Muscle layer of duodenum (tissue), 2 donors: Measurements from ENCODE around the gene PHYKPL.
"Not testable (repeated sequence)": the region's sequence is repeated elsewhere in the genome, so short reads cannot be mapped to it uniquely, and the experiment has no call there.

Experiments
- H3K27ac ChIP-seq: one replicate; pipeline ENCODE4 v1.7.0; 2013; ENCODE audit warnings: mild to moderate bottlenecking, low read length
- H3K27me3 ChIP-seq: one replicate; pipeline ENCODE4 v1.7.0; 2013; ENCODE audit warnings: low read depth, mild to moderate bottlenecking, control low read depth, low read length
- H3K36me3 ChIP-seq, 2 donors: one replicate each; pipeline ENCODE4 v1.7.0; 2013; ENCODE audit warnings: low read length in 2 of 2, control low read depth in 1 of 2, mild to moderate bottlenecking in 1 of 2; ENCODE audit not compliant: insufficient read depth in 2 of 2, control insufficient read depth in 1 of 2
- H3K4me1 ChIP-seq, 2 donors: one replicate each; pipeline ENCODE4 v1.7.0; 2013; ENCODE audit warnings: low read length in 2 of 2, mild to moderate bottlenecking in 2 of 2, control low read depth in 1 of 2, moderate library complexity in 1 of 2; ENCODE audit not compliant: insufficient read depth in 2 of 2, control insufficient read depth in 1 of 2
- H3K4me3 ChIP-seq, 2 donors: one replicate each; pipeline ENCODE4 v1.7.0; 2013; ENCODE audit warnings: low read length in 2 of 2, low read depth in 1 of 2, mild to moderate bottlenecking in 1 of 2
- H3K9me3 ChIP-seq, 2 donors: one replicate each; pipeline ENCODE4 v1.7.0; 2013; ENCODE audit warnings: low read length in 2 of 2, control low read depth in 1 of 2, mild to moderate bottlenecking in 1 of 2; ENCODE audit not compliant: control insufficient read depth in 1 of 2
- donor health status: healthy.

The PHYKPL gene

DNA sequence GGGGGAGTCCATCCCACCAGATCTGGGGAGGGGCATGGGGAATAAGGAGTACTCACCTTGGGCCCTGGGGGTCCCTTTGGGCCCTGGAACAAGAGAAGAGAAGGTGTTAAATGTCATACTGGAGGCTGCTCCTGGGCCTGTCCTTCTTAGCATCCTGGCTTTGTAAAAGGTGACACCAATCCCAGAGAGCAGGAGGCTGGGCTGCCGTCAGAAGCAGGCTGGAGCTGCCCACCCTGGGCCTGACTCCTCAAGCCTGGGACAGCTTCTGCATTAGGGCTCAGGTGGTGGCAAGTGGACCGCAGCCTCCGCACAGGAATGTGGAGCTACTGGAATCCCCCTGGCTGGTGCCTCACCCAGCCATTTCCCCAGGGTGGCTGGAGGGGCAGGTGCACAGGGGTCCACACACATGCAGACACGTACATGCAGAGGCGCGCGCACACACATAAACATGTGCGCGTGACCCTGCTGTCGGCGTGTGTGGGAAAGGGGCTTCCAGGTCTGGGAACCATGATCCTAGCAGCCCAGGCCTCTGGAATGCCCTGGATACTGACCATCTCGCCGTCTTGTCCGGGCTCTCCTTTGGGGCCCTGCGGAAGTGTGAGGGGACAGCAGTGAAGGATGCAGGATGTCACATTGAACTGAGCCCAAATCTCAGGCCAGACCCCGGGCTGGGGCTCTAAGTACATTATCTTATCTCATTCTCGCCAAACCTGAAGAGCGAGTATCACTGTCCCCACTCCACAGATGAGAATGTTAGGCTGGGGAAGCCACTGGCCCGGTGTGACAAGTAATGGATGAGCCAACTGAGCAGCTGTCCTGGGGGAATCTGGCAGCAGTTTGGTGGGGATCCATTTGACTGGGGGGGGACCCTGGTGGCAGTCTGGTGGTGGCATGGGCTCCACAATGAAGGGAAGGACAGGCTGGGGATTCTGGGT lies 29.3 kb upstream of the PHYKPL start:
- no peaks in the 10 kb centered on the region for H3K27me3 ChIP-seq
- no peaks in the 10 kb centered on the region for H3K4me1 ChIP-seq
- no peaks in the 10 kb centered on the region for H3K9me3 ChIP-seq
- H3K27ac ChIP-seq: no peak overlapping the region
- H3K36me3 ChIP-seq: no peaks in the 10 kb centered on the region
- no peak overlapping the region for H3K4me3 ChIP-seq

DNA sequence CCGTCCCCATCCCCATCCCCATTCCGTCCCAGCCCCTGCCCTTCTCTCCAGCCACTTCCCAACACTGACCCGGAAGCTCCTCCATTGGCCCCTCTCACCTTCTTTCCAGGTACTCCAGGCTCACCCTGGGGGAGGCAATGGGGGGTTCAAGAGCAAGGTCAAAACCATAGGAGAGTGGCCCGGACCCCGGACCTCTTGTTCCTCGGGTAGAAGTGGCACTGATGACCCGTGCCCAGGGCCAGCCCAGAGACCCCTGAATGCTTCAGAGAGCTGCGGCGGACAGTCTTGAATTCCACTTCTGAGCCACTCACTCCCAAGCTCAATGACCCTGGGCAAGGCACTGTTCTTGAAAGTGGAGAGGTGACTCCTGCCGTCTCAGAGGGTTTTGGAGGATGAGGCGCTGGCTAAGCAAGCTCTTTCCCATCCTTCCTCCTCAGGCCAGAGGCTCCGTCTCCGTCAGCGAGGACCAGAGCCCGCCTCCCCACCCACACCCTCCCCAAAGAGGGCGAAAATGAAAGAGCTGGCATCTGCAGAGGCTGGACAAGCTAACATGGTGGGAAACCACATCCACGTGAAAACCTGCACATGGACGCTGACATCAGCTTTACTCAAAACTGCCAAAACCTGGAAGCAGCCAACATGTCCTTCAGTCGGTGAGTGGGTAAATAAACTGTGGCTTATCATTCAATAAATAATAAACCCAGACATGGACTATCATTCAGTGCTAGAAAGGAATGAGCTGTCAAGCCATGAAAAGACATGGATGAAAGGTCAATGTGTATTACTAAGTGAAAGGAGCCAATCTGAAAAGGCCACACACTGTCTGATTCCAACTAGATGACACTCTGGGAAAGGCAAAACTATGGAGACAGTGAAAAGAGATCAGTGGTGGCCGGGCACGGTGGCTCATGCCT lies 27.3 kb upstream of the PHYKPL start:
- no peak overlapping the region for H3K4me3 ChIP-seq
- H3K27ac ChIP-seq: no peak overlapping the region
- no peaks in the 10 kb centered on the region for H3K4me1 ChIP-seq
- H3K36me3 ChIP-seq: no peaks in the 10 kb centered on the region
- no peaks in the 10 kb centered on the region for H3K27me3 ChIP-seq
- H3K9me3 ChIP-seq: no peaks in the 10 kb centered on the region

DNA sequence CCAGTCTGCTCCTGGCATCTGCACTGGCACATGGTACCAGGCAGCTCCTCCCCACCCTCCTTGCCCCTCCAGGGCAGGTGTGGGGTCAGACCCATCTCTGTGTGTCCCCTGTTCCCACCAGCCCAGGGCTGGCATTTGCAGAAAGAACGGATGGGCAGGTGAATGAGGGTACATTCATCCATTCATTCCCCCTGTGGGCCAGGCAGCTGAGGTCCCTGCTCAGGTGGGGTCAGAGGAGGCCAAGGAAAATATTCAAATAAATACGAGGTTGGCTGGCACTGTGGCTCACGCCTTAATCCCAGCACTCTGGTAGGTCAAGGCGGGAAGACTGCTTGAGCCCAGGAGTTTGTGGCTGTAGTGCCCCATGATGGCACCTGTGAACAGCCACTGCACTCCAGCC lies 25.0 kb upstream of the PHYKPL start:
- Histone ChIP-seq H3K27me3 (no peaks in the 10 kb centered on the region), H3K9me3 (no peaks in the 10 kb centered on the region), H3K4me3 (no peak overlapping the region), H3K27ac (no peak overlapping the region), H3K4me1 (no peaks in the 10 kb centered on the region), H3K36me3 (no peaks in the 10 kb centered on the region)

DNA sequence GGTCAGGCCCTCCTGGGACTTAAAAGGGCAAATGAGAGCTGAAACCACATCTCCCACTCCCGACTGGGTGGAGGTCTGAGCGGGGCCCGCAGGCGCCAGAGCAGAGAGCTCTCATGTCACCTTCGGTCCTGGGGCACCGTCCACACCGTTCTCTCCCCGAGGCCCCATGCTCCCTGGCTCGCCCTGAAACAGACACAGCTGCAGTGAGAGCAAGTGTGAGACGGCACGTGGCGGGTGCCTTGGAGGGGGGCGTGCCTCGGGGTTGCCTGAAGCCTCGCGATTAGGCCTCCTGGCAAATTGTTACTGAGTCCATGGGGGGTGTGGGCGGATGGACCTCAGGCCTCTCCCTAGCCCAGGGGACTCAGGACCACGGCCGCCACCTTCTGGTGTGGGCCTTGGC lies 24.1 kb upstream of the PHYKPL start:
- Histone ChIP-seq H3K9me3 (no peaks in the 10 kb centered on the region), H3K4me3 (no peak overlapping the region)

DNA sequence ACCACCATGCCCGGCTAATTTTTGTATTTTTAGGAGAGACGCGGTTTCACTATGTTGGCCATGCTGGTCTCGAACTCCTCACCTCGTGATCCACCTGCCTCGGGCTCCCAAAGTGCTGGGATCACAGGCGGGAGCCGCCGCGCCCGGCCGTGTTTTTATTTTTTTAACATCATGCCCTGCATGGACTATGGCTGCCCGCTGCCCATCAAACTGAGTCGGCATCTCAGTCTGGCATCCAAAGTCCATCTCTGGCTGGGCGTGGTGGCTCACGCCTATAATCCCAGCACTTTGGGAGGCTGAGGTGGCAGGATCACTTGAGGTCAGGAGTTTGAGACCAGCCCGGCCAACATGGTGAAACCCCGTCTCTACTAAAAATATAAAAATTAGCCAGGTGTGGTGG lies 21.0 kb upstream of the PHYKPL start:
- not testable (repeated sequence) for H3K27ac ChIP-seq, H3K9me3 ChIP-seq, H3K4me3 ChIP-seq, H3K4me1 ChIP-seq, H3K27me3 ChIP-seq, H3K36me3 ChIP-seq

More for the DNA sequence above, 24.1 kb upstream of the PHYKPL start:
- Histone ChIP-seq H3K36me3 (no peaks in the 10 kb centered on the region), H3K27me3 (no peaks in the 10 kb centered on the region), H3K27ac (no peak overlapping the region), H3K4me1 (no peaks in the 10 kb centered on the region)

DNA sequence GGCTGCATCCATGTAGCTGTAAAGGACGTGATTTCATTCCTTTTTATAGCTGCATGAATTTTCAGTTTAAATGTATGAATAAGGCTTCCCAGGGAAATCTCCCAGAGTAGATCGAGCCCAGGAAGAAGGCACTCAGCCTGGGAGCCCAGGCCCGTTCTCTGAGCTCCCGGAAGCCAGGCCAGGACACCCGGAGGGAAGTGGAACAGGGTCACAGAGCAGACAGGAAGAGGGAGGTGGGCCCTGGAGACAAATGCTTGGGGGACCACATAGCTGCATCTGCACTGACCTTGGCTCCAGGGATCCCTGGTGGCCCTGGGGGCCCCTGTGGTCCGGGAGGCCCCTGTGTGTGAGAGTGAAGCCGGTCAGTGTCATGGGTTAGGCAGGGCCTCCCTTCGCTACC lies 19.7 kb upstream of the PHYKPL start:
- H3K4me3 ChIP-seq: no peak overlapping the region
- H3K9me3 ChIP-seq: no peaks in the 10 kb centered on the region
- no peaks in the 10 kb centered on the region for H3K36me3 ChIP-seq
- H3K27me3 ChIP-seq: no peaks in the 10 kb centered on the region
- H3K4me1 ChIP-seq: no peaks in the 10 kb centered on the region
- no peak overlapping the region for H3K27ac ChIP-seq

DNA sequence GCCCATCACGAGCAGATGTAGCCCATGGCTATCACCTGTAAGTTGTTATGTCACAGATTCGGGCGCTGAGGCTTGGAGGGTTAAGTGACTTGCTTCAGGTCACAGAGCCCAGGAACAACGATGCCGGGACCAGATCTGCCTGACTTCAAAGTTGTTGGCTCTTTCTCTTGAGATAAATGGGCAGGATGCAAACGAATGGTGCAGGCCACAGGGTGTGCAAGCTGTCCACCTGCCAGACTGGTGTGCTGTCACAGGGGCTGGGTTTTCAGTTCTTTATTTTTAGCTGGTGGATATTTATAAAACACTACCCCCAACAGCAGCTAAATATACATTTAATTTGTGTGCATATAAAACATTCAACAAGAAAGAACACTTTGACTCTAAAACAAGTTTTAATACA lies 17.7 kb upstream of the PHYKPL start:
- H3K4me1 ChIP-seq: no peaks in the 10 kb centered on the region
- no peaks in the 10 kb centered on the region for H3K9me3 ChIP-seq
- no peaks in the 10 kb centered on the region for H3K27me3 ChIP-seq
- H3K36me3 ChIP-seq: no peaks in the 10 kb centered on the region
- H3K4me3 ChIP-seq: no peak overlapping the region
- no peak overlapping the region for H3K27ac ChIP-seq

DNA sequence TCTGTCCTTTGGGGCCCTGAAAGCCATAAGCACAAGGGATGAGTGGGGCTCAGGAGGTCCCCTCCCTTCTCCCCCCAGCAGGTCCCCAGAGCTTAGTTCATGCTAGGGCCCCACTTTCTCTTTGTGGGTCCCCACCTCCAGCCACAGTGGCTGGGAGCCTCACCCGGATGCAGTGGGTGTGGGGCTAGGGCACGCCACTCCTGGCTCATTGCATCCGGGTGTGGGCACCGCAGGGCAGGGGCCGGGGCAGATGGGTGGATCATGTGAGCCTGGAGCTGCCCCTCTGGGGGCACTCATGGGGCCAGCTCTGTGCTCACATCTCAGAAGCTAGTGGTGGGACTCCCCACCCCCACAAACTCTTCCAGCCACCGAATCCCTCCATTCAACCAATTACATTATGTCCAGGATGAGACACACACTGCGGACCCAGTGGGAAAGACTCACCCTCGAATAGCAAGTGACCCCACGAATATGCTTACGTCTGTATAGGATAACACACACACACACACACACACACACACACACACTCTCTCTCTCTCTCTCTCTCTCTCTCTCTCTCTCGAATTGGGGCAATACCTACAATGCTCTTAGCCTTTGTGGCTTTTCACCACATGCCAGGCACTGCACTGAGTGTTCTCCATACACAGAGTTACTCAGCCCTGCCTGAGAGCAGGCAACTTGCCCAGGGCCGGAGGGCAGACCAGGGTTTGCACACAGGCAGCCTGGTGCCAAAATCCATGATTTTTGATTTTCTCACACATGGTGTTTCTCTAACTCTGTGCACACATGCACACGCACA lies 16.8 kb upstream of the PHYKPL start:
- no peak overlapping the region for H3K27ac ChIP-seq
- H3K36me3 ChIP-seq: no peaks in the 10 kb centered on the region
- no peaks in the 10 kb centered on the region for H3K9me3 ChIP-seq
- no peaks in the 10 kb centered on the region for H3K4me1 ChIP-seq
- H3K4me3 ChIP-seq: no peak overlapping the region
- no peaks in the 10 kb centered on the region for H3K27me3 ChIP-seq

DNA sequence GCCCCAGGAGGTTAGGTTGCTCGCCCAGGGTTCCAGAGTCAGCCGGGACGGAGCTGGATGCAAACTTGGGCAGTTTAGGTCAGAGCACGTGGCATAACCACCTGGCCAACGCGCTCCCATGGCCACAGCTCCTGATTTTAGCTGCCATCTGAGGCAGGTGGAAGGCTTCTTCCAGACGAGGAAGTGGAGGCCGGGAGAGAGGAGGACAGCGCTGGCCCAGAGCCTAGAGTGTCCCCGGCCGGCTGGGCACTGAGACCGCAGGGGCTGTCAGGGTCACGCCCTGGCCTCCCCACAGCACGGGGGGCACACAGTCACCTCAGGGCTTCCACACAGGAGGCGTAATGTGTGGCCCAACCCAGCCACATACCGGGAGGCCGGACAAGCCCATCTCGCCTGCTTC lies 16.1 kb upstream of the PHYKPL start:
- H3K27me3 ChIP-seq: no peaks in the 10 kb centered on the region
- no peak overlapping the region for H3K4me3 ChIP-seq
- H3K27ac ChIP-seq: no peak overlapping the region
- H3K9me3 ChIP-seq: no peaks in the 10 kb centered on the region
- no peaks in the 10 kb centered on the region for H3K4me1 ChIP-seq
- H3K36me3 ChIP-seq: no peaks in the 10 kb centered on the region

DNA sequence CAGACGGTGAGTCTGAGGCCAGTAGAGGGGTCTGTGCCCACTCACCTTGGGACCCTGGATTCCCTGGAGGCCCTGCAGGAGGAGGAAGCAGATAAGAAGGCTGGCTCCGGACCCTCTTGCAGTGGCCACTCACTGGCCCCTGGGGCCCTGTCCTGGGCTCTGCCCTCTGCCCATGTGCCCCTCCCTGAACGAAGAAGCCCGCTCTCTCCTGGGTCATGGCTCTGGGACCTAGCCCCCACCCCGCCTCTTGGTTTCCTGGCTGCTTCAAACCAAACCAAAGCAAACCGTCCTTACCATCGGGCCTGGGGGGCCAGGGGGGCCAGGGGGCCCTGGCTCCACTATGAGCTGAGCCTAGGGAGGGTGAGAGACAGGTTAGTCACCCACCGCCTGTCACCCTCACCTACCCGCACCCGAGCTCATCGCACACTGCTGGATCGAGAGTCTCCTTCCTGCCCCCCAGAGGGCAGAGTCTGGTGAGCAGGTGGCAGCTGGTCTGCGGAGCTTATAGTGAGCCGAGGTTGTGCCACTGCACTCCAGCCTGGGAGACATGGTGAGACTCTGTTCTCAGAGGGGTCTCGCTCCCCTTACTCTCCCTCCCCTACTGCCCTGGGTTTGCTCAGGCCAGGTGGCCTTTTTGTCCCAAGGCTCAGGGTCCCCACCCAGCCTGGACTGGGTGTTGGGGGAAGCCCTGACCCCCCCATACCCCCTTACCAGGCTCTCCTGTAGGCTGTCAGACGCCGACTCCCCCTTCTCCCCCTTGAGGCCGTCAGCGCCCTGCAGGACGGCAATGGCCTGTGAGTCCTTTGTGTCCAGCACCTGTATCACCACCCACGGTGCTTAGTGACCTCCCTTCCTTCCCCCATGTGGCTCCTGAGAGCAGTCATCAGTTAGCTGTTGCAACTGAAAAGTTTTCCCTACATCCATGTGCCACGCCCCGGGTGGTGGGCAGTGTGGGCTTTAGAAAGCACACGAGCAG lies 15.2 kb upstream of the PHYKPL start:
- no peak overlapping the region for H3K4me3 ChIP-seq
- H3K27me3 ChIP-seq: no peaks in the 10 kb centered on the region
- no peaks in the 10 kb centered on the region for H3K36me3 ChIP-seq
- H3K9me3 ChIP-seq: no peaks in the 10 kb centered on the region
- no peak overlapping the region for H3K27ac ChIP-seq
- H3K4me1 ChIP-seq: no peaks in the 10 kb centered on the region
